CD4-positive, alpha-beta T cell treated with Interleukin-4 for 1 hour (primary cell): ENCODE data around the gene KRTAP22-2.

Source experiments
- DNase-seq, 2 donors: peaks; one replicate each; pipeline ENCODE4 v3.0.0-alpha.2; 2020 to 2022

KRTAP22-2 gene

GRCh38 chr21:30590297-30590696, at the start of gene KRTAP22-2:
TSS of gene KRTAP22-2 (minus strand) at chr21:30590397.
- DNase-seq, result no peak

DNA sequence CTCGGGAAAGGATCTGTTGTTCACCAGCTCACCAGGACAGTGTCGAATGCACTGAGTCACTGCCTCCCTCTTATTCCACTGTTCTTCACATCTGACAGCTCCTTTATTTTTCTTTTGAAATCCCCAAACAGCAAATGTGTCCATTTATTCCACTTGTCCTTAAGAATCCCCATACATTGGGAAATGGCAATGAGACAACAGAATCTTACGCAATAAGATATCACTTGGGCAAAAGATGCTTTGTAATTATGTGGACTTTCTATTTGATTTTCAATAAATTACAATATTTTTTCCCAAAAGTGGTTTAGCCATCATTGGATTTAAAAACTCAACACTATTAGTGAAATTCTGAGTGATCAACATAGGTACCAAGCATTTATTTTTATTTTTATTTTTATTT, 48.5 kb upstream of the KRTAP22-2 start:
- no peak for DNase-seq

DNA sequence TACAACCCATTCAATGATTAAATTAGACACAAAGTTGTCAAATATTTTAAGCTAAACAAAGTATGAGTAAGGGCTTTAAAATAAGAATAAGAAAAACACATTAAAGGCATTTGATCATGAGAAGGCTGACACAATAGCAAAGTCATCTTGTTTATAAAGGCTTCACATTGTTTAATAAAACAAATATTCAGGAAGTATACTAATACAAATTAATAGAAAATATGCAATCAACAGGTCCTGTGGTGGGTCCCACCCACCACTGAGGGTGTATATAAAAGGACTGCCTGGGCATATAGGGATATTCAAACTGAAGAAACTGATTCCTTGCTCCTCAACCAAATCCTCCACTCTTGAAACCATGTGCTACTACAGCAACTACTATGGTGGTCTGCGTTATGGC, 44.7 kb upstream of the KRTAP22-2 start, which contains the start of gene KRTAP20-2:
Gene KRTAP20-2, plus strand, starts transcription at position 301 of the 400 bp plus-strand sequence. Its CDS starts 58 bp downstream, at position 359.
- no peak for DNase-seq

DNA sequence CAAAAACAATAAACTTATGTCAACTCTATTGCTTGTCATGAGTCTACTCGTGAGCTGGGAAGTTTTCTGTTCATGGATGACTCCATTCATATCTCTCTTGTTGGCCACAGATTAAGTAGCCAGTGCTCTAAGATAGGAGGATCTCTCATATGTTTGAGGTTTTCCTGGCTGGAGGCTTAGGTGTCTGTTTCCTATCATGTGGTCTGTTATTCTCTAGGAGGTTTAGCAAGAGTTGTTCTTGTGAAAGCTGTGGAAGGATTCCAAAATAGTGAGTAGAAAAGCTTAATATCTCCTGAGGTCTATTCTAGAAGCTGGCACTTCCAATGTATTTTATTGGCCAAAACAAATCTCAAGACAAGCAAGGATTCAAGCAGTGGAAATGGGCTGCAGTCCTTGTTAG, 39.0 kb upstream of the KRTAP22-2 start:
- DNase-seq, result no peak

DNA sequence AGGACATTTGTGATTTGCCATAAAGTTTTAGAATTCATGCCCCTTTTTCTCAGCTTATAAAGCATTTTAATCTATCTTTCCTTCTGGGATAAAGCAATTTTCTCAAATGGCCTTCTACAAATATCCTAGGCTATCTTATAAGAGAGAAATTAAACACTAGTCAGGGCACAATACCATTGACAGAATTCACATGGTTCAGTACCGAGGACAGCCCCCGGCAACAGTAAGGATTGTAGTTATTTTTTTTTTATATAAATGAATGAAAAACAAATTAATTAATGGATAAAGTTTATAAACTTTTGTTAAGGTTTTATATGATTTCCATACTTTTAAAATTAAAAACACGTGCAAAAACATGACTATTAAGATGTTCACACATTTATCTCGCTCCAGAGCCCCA, 37.9 kb upstream of the KRTAP22-2 start:
- no peak for DNase-seq

DNA sequence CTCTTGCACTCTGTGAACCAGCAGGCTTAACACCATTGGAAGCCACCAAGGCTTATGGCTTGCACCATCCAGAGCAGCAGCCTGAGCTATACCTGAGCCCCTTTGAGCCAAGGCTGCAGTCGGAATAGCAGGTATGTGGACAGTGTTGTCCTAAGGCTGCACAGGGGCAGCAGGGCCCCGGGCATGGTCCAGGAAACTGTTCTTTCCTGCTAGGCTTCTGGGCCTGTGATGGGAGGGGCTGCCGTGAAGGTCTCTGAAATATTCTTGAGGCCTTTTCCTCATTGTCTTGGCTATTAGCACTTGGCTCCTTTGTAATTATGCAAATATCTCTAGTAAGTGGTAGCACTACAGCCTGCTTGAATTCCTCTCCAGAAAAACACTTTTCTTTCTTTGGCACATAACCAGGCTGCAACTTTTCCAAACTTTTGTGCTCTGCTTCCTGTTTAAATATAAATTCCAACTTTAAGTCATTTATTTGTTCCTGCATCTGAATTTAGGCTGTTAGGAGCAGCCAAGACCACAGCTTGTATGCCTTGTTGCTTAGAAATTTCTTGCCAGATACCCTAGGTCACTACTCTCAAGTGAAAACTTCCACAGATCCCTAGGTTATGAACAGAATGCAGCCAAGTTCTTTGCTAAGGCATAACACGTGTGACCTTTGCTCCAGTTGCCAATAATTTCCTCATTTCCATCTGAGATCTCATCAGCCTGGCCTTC, 35.4 kb upstream of the KRTAP22-2 start:
- DNase-seq, result no peak

- no peak for DNase-seq
These were observed 33.2 kb upstream of the KRTAP22-2 start for GRCh38 chr21:30623362-30623761.

DNA sequence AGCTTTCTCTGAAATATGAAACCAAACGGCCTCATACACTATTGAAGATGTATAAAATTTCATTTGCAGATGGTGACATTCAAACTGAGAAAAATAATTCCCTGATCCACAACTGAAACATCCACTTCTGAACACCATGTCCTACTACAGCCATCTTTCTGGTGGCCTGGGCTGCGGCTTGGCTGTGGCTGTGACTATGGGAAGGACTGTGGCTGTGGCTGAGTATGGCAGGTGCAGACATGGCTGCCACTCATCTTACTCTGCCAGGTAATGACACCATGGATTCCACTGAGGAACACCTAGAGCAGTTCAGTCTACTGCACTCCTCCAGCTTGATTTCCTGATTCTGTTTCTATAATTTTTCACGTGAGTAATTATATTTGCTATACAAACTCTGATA, 30.3 kb upstream of the KRTAP22-2 start, which contains the start of gene KRTAP20-4:
Gene KRTAP20-4, plus strand, starts transcription at position 106 of the 400 bp plus-strand sequence.
- DNase-seq, result no peak

DNA sequence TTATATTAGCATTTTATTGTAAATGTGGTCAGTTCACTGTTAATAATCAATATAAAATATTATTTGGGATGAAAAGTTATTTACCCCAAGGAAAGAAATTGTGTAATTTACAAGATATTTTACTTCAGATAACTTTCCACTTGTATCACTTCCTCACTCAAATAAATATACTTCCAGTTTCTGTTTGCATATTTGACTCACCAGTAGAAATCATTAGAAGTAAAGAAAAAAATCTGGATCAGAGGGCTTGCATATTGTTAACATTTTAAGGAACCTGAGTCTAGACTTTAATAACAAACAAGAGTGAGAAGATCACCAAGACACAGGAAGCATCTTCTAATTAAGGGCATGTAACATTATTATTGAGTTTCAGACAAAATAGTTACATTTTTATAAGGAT, 29.9 kb upstream of the KRTAP22-2 start:
- DNase-seq, result no peak

DNA sequence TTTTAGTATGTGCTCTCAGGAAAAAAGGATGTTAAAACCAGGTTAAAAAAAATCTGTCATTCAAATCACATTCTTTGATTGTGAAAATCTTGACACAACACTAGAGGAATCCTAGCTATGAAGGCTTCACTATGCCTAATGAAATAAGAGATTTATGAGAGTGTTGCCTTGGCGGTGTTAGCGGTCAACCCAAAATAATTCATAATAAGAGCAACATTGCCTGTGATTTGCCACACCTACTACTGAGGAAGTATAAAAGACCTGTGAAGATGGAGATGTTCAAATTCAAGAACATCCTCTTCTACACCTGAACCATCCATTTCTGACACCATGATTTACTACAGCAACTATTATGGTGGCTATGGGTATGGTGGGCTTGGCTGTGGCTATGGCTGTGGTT, 25.9 kb upstream of the KRTAP22-2 start, which contains the start of gene KRTAP20-1:
Gene KRTAP20-1, plus strand, starts transcription at position 301 of the 400 bp plus-strand sequence. Its CDS starts 30 bp downstream, at position 331.
- DNase-seq, result no peak

- DNase-seq, result no peak
These were observed 25.0 kb upstream of the KRTAP22-2 start for GRCh38 chr21:30615199-30615598.

DNA sequence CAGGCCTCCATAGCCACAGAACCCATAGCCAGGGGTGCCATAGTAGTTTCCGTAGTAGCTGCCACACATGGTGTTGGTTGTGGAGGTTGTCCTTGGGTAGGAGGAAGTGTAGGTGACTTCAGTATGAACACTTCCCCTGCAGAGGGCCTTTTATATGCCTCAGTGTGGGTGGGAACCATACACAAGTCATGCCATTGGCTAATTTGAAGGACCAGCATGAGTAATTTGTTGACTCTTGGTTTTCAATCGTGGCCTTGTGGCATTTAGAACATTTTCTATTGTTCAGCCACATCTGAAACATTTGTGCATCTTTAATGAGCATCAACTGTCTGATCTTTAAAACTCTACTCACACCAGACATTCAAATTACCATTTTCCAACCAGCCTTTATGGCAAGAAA, 23.6 kb upstream of the KRTAP22-2 start, which contains the start of gene KRTAP6-1:
Gene KRTAP6-1, minus strand, starts transcription at position 95 of the 400 bp plus-strand sequence. Its CDS starts 26 bp downstream, at position 69.
- no peak for DNase-seq

DNA sequence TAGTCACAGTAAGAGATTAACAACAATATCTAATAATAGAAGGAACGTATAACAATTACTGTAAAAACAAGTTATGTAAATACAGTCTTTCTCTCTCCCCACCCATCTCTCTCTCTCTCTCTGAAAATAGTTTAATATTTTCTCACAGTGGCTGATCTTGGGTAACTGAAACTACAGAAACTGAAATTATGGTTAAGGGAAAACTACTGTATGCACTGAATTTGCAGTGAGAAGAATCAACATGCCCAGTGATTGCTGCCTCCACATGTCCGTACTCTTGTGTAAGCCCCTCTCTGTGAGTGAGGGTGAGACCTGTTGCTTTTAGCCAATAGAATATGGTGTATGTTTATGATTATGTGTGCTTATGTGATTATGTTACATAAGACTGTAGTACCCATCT, 21.9 kb upstream of the KRTAP22-2 start:
- no peak for DNase-seq

GRCh38 chr21:30605968-30606367, 15.8 kb upstream of the KRTAP22-2 start:
- DNase-seq, result no peak

GRCh38 chr21:30600787-30601186, 10.6 kb upstream of the KRTAP22-2 start, which contains the start of gene KRTAP22-1:
TSS of gene KRTAP22-1 (plus strand) at chr21:30601087.
- no peak for DNase-seq

GRCh38 chr21:30598802-30599201, 8.6 kb upstream of the KRTAP22-2 start, which contains the start of gene KRTAP6-2:
TSS of gene KRTAP6-2 (minus strand) at chr21:30598902. CDS start at chr21:30598874, 28 bp downstream.
- no peak for DNase-seq

GRCh38 chr21:30592140-30592539, 1.9 kb upstream of the KRTAP22-2 start, which contains the start of gene KRTAP6-3:
TSS of gene KRTAP6-3 (plus strand) at chr21:30592440. CDS start at chr21:30592446, 6 bp downstream.
- no peak for DNase-seq

DNA sequence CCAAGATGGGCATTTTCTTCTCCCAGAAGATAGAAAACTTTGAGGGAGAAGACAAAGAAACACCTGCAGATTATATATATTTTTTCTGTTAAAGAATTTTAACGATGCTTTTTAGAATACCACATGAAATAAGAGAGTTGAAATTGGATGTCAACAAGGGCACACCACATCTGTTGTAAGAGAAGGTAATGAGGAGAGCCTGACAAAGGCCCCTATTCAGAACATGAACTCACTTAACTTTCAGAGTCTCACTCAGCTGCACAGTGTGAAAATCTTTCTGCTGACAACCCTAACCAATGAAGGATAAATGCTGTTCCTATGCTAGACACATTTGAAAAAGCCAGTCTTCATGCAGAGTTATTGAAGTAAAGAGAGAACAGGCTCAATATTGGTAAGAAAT, 7.3 kb downstream of the KRTAP22-2 start:
- no peak for DNase-seq

- no peak for DNase-seq
These were observed 10.1 kb downstream of the KRTAP22-2 start for GRCh38 chr21:30580132-30580531.

- no peak for DNase-seq
These were observed 10.9 kb downstream of the KRTAP22-2 start for GRCh38 chr21:30579346-30579745.

GRCh38 chr21:30577766-30578165, 12.4 kb downstream of the KRTAP22-2 start:
- no peak for DNase-seq

- no peak for DNase-seq
These were observed 22.6 kb downstream of the KRTAP22-2 start for GRCh38 chr21:30567617-30568016.

DNA sequence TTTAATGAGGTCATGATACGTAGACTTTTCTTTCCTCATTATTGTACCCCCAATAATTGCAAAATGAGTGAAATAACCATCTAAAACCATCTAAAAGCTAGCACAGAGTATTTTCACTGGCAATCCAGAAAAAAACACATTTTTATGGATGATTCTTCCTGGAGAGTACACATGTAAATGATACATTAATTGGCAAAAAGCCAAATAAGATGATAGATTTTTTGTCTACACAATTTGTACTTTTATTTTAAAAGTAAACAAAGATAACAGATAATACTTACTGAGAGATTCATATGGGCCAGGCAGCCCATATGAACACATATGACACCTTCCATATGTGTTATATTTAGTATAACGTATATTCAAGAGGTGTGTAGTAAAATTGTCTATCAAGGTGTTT, 26.6 kb downstream of the KRTAP22-2 start:
- DNase-seq, result no peak

DNA sequence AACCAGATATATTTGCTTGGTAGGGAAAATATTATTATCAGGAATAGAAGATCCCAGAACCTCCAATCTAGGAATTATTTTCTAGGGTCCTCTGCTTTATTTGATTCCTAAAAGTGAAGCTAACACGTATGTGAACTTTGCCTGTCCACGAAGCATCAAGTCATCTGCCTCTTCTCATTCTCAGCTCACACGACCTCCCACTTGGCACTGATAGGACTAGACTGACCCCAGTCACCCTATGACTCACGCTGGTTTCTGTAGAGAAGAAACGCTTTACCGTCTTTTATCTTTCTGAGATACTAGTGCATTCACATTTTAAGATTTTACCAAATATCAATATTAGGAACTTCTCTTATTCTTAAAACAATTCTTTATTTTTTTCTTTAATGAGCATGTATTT, 27.1 kb downstream of the KRTAP22-2 start:
- no peak for DNase-seq
